KOPT-K1 (cell line): ENCODE data around the gene PDE6C.
"Not testable (repeated sequence)": the region's sequence is repeated elsewhere in the genome, so short reads cannot be mapped to it uniquely, and the experiment has no call there.

Experiments used
- H3K27ac ChIP-seq: fragments of 200-600 bp; sonication (generic); 2 replicates; pipeline ENCODE4 v1.5.1; 2016; ENCODE audit warnings: antibody characterized with exemption, mild to moderate bottlenecking, low read depth, low read length; ENCODE audit not compliant: poor library complexity, severe bottlenecking
- H3K36me3 ChIP-seq: fragments of 200-600 bp; sonication (generic); 2 replicates; pipeline ENCODE4 v1.5.1; 2017; ENCODE audit warnings: antibody characterized with exemption, mild to moderate bottlenecking, low read length, moderate library complexity; ENCODE audit not compliant: insufficient read depth
- H3K9me3 ChIP-seq: fragments of 200-600 bp; sonication (generic); 2 replicates; pipeline ENCODE4 v1.5.1; 2017; ENCODE audit warnings: antibody characterized with exemption, low read length, mild to moderate bottlenecking; ENCODE audit not compliant: insufficient read depth, poor library complexity, severe bottlenecking

Gene PDE6C

GRCh38 chr10:93695740-93696139, 83.4 kb downstream of the PDE6C start:
- no peaks in the 10 kb centered on the region for H3K9me3 ChIP-seq
- H3K36me3 ChIP-seq = peaks cover 78% of the 10 kb centered on the region
- H3K27ac ChIP-seq = no peak overlapping the region

- H3K27ac ChIP-seq, H3K9me3 ChIP-seq: not testable (repeated sequence)
- peaks cover 71% of the 10 kb centered on the region for H3K36me3 ChIP-seq
These were observed 84.2 kb downstream of the PDE6C start for GRCh38 chr10:93696582-93696981.

GRCh38 chr10:93697207-93697606, 84.9 kb downstream of the PDE6C start:
- Histone ChIP-seq H3K27ac (no peak overlapping the region), H3K9me3 (no peaks in the 10 kb centered on the region), H3K36me3 (peaks cover 65% of the 10 kb centered on the region)

- H3K9me3 ChIP-seq = no peaks in the 10 kb centered on the region
- peaks cover 26% of the 10 kb centered on the region for H3K36me3 ChIP-seq
- peak overlapping the region; percentile 74 for H3K27ac ChIP-seq
These were observed 89.5 kb downstream of the PDE6C start for GRCh38 chr10:93701866-93702209.

- H3K27ac ChIP-seq = peak within 1 kb of the TSS; percentile 74
- peaks cover 20% of the 10 kb centered on the region for H3K36me3 ChIP-seq
- H3K9me3 ChIP-seq = no peaks in the 10 kb centered on the region
These were observed 90.1 kb downstream of the PDE6C start, which contains the start of gene FRA10AC1 for GRCh38 chr10:93702210-93703001. TSS of gene FRA10AC1 (minus strand) at chr10:93702592. CDS start at chr10:93700106, 2,486 bp downstream.

- H3K9me3 ChIP-seq = no peaks in the 10 kb centered on the region
- peaks cover 15% of the 10 kb centered on the region for H3K36me3 ChIP-seq
- H3K27ac ChIP-seq = peak overlapping the region; percentile 74
These were observed 90.7 kb downstream of the PDE6C start for GRCh38 chr10:93703066-93703465.

GRCh38 chr10:93703841-93704240, 91.5 kb downstream of the PDE6C start:
- no peak overlapping the region for H3K27ac ChIP-seq
- peaks cover 10% of the 10 kb centered on the region for H3K36me3 ChIP-seq
- no peaks in the 10 kb centered on the region for H3K9me3 ChIP-seq

GRCh38 chr10:93704451-93704850, 92.1 kb downstream of the PDE6C start:
- no peak overlapping the region for H3K27ac ChIP-seq
- H3K9me3 ChIP-seq = no peaks in the 10 kb centered on the region
- peaks cover 4% of the 10 kb centered on the region for H3K36me3 ChIP-seq

- no peaks in the 10 kb centered on the region for H3K9me3 ChIP-seq
- H3K27ac ChIP-seq = no peak overlapping the region
- no peaks in the 10 kb centered on the region for H3K36me3 ChIP-seq
These were observed 95.3 kb downstream of the PDE6C start for GRCh38 chr10:93707623-93708022.

- Histone ChIP-seq H3K27ac (no peak overlapping the region), H3K9me3 (no peaks in the 10 kb centered on the region), H3K36me3 (no peaks in the 10 kb centered on the region)
These were observed 98.1 kb downstream of the PDE6C start for GRCh38 chr10:93710333-93710909.

- H3K36me3 ChIP-seq = no peaks in the 10 kb centered on the region
- no peaks in the 10 kb centered on the region for H3K9me3 ChIP-seq
- H3K27ac ChIP-seq = no peak overlapping the region
These were observed 99.6 kb downstream of the PDE6C start for GRCh38 chr10:93711891-93712290.

GRCh38 chr10:93712593-93712992, 100.3 kb downstream of the PDE6C start:
- no peak overlapping the region for H3K27ac ChIP-seq

GRCh38 chr10:93715345-93715744, 103.0 kb downstream of the PDE6C start:
- no peak overlapping the region for H3K27ac ChIP-seq
- H3K9me3 ChIP-seq = no peaks in the 10 kb centered on the region
- no peaks in the 10 kb centered on the region for H3K36me3 ChIP-seq

More at GRCh38 chr10:93712593-93712992, 100.3 kb downstream of the PDE6C start:
- Histone ChIP-seq H3K36me3 (no peaks in the 10 kb centered on the region), H3K9me3 (no peaks in the 10 kb centered on the region)
